ENCODE data around the gene SLC7A7.
"Not testable (repeated sequence)": the region's sequence is repeated elsewhere in the genome, so short reads cannot be mapped to it uniquely, and the experiment has no call there.

The SLC7A7 gene

DNA sequence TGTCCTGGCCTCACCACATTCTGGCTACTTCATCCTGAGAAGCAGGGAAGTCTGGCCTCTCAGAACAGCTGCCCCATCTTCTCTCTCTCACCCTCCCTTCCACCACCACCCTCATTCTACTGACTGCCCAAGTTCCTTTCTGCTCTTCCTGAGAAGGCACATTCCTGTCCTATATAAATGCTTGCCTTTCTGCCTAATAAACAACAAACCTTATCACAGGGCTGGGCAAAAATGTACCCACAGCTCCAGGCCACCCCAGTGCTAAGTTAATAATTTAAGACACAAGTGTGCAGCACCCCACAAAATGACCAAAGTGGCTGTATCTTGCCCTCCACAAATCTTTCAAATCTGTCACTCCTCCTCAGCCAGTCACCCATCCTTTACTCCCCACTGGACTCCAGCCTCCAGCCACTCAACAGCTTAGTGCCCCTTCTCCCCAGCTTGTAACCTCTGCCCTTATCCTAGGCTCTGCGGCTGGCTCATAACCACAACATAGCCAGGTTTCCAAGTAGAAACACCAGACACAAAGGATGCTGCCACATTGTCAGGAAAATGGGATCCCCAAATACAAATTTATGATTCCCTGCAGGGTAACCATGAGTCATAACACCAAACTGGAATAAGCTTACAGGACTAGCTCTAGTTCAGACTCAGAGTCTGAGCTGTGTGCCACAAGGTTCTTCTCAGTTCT, 33.8 kb downstream of the SLC7A7 start:
- DNase-seq, result no peak

DNA sequence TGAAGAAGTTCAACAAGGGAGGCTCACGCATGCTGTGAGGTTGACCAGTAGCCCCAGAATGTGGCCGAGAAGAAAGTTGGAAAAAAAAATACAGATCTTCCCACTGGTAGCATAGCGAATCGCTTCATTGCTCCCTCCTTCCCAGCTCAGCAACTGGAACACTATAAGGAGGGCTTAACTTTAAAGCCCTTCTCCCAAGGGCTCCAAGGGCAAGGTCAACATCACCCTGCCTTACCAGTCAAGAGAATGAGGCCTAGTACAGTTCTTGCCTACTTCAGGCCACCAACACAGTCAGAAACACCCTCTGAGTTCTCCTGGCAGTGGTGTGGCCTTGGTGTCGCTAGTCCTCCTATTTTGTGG, 34.3 kb downstream of the SLC7A7 start:
- no peak for DNase-seq

- no peak for DNase-seq
Measured at GRCh38 chr14:22780105-22780679, 35.0 kb downstream of the SLC7A7 start.

- DNase-seq, result no peak
Measured at GRCh38 chr14:22778084-22778483, 37.2 kb downstream of the SLC7A7 start.

DNA sequence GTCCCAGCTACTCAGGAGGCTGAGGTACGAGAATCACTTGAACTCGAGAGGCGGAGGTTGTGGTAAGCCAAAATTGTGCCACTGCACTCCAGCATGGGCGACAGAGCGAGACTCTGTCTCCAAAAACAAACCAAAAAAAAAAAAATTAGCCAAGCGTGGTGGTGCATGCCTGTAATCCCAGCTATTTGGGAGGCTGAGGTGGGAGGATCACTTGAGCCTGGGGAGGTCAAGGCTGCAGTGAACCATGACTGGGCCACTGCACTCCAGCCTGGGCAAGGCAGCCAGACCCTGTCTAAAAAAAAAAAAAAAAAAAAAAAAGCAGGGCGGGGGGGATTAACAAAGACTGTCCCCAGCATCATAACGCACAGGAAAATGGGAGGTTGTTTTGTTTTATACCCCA, 38.4 kb downstream of the SLC7A7 start:
- DNase-seq, result not testable (repeated sequence)

DNA sequence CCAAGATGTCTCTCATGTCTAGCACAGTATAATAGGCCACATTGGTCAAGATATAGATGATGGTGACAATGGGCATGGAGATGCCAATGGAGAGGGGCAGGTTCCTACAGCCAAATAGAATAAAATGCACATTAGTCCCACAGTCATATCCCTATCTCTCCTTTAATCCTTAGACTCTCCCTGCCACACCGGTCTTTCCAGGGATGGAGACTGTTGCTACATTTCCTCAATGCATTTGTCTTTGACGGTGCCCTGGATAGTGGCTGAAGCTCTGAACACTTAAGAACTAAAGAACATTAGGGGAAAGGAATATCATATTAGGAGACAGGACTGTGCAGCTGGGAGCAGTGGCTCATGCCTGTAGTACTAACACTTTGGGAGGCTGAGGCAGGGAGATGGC, 39.0 kb downstream of the SLC7A7 start:
- no peak for DNase-seq

DNA sequence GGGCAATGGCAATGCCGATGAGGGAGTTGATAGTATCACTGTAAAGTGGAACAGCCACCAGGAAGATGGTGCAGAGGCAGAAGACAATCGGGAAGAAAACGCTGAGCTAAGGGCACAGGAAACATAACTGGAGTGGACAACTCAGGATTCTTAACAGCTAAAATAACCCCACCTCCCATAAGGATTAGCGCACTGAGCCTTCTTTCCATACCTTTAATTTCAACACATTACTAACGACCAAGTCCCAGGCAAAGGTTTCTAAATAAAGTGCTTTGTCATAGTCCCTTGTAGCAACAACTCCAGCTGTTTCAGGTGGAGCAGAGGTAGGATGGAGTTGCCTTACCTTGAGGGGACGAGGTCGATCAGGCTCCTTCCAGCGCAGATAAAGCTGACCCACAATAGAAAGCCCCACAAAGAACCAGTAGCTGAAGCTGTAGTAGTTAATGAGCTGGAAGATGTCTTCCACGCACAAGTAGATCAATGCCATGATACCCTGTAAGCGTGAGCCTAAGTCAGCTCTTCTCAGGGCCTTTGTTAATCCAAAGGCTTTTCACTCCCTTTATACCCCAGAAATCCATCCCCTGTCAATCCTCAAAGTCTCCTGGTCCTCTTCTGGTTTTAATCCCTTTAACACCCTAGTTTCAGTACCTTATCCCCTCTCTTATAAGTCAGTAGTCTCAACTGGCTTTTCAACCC, 41.1 kb downstream of the SLC7A7 start:
- no peak for DNase-seq

DNA sequence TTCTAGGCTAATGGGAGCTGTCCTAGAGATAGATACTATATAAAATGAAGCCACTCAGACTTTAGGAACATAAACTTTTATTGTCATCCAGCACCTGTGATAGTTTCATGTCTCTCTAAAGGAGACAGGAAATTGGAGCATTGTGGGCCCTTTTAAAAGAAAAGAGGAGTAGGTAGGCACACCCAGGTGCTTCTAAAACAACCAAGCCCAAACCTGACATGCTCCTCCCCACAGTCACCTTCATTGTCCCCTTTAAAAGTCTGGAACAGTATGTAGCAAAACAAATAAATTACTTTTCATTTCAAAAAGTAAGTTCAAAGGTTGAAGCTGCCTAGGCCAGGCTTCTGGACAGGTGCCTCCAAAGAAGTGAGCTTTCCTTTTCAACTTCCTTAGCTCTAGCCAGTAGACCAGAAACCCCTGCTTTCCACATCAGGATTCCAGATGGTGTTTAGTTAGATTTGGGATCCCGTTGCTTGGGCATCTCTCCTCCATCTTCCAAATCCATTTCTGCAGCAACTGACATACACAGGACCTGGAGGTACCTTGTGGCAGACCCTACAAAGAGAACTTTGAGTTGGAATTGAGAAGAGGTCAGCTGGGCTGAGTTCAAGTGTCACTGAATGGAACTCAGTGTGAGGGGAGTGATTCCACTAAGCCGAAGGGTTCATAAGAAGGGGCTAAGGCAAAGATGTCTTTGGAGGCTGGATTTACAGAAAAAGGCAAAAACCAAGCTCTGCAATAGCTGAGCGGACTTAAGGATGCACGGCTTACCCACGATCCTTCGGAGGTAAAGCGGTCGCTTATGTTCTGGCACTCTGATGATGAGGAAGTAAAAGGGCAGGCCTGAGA, 41.8 kb downstream of the SLC7A7 start:
- DNase-seq, result no peak

DNA sequence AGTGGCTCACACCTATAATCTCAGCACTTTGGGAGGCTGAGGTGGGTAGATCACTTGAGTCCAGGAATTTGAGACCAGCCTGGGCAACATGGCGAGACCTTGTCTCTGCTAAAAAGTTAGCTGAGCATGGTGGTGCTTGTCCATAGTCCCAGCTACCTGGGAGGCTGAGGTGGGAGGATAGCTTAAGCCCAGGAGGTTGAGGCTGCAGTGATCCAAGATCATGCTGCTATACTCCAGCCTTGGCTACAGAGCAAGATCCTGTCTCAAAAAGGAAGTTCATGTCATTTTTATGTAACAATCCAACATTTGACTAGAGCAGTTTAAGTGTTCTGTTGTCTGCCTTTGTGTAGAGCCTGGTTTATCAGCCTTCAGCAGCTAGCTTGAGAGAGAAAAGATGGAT, 42.5 kb downstream of the SLC7A7 start:
- no peak for DNase-seq

DNA sequence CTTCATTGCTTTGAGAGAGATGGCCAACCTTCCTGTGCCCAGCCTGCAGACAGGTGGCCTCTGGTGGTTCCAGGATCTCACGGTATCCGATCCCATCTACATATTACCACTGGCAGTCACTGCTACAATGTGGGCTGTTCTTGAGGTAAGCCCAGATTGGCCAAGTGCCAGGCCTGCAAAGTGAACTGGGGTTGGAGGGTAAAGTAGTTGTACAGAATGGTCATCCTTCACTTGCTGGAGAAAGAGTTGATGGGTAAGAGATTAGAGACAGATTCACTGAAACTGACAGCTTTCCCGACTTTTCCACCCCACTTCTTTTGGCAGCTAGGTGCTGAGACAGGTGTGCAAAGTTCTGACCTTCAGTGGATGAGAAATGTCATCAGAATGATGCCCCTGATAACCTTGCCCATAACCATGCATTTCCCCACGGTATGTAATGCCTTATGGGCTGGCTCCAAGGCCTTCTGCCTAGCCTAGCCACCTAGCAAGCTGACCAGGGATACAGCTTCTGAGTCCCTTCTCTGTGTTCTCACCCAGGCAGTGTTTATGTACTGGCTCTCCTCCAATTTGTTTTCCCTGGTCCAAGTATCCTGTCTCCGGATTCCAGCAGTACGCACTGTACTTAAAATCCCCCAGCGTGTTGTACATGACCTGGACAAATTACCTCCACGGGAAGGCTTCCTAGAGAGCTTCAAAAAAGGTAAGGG, 44.6 kb downstream of the SLC7A7 start:
- no peak for DNase-seq

- no peak for DNase-seq
Measured at GRCh38 chr14:22769369-22769768, 45.9 kb downstream of the SLC7A7 start.

DNA sequence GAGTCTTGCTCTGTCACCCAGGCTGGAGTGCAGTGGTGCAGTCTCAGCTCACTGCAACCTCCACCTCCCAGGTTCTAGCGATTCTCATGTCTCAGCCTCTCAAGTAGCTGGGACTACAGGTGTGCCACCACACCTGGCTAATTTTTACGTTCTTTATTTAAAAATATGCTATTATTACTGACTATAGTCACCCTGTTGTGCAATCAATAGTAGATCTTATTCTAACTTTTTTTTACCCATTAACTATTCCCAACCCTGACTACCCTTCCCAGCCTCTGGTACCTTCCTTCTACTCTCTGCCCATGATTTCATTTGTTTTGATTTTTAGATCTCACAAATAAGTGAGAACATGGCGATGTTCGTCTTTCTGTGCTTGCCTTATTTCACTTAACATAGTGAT, 46.3 kb downstream of the SLC7A7 start:
- no peak for DNase-seq

DNA sequence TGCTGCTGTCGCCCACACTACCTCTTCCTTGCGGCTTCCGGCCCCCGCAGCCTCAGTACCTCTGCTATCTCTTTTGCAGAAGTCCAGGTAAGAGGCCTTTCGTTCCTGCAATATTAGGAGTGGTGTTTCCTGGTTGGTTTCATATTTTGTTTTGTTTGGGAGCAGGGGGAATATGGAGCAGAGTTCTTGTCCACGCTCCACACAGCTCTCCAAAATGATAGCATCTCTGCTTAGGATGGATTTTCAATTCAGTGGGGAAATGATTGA, 48.0 kb downstream of the SLC7A7 start:
- DNase-seq, result no peak

- DNase-seq, result peak; percentile 83
Measured at GRCh38 chr14:22766457-22767322, 48.5 kb downstream of the SLC7A7 start, which contains the start of gene OXA1L. Gene OXA1L, plus strand, starts transcription at chr14:22766688. Its CDS starts 14 bp downstream, at chr14:22766702.

GRCh38 chr14:22764382-22764781, 50.9 kb downstream of the SLC7A7 start:
- no peak for DNase-seq

GRCh38 chr14:22761734-22762133, 53.5 kb downstream of the SLC7A7 start:
- no peak for DNase-seq

- DNase-seq, result not testable (repeated sequence)
Measured at GRCh38 chr14:22757972-22758650, 57.1 kb downstream of the SLC7A7 start.

GRCh38 chr14:22753586-22753985, 61.6 kb downstream of the SLC7A7 start:
- DNase-seq, result no peak

DNA sequence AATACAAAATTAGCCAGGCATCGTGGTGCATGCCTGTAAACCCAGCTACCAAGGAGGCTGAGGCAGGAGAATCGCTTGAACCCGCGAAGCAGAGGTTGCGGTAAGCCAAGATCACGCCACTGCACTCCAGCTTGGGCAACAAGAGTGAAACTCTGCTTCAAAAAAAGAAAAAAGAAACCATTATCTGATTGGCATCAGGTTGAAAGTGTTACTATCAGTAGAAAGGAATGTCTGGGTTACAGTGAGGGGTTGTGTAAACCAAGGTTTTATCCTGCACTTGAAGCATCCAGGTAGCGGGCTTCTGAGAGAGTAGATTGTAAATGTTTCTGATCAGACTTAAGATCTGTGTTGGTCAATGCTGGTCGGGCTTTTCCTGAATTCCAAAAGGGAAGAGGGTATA, 62.8 kb downstream of the SLC7A7 start:
- DNase-seq, result no peak

- no peak for DNase-seq
Measured at GRCh38 chr14:22748631-22749068, 66.6 kb downstream of the SLC7A7 start.

DNA sequence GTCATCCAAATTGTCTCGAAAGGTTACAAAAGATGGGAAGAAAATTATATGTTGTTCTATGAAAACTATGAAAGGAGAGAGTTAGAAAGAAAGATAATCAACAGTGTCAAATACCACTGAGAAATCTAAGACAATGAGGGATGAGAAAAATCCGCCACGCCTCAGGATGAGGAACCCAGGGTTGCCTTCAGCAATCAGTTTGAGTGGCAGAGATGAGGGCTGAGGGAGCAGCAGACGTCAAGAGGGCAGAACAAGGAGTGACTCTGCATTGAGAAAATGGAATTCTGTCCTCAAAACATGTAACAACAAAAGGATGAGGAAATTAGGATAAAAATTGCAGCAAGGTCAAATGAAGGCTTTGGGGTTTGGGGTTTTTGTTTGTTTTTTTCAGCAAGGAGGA, 67.0 kb downstream of the SLC7A7 start:
- no peak for DNase-seq

Data from NCI-H1436 treated with DMSO at 0.1 percent for 48 hours (cell line).